H9 (cell line): Measurements from ENCODE around the gene GRIK4. TPM values are rescaled to one million over a fixed set of nuclear protein-coding genes. Genes with fewer than 3 reads are reported as not detected.

ENCODE experiments used
- DNase-seq: peaks from one replicate; pipeline ENCODE4 v3.0.0-alpha.2; 2017
- H2AFZ ChIP-seq: one replicate; pipeline ENCODE4 v1.6.1; 2013; ENCODE audit warnings: mild to moderate bottlenecking, low read length, control low read depth, moderate library complexity
- H2AK5ac ChIP-seq: 2 replicates; pipeline ENCODE4 v1.6.1; 2013; ENCODE audit warnings: low read length, control low read depth, mixed read lengths; ENCODE audit not compliant: insufficient read length
- H2BK120ac ChIP-seq: one replicate; pipeline ENCODE4 v1.6.1; 2013; ENCODE audit warnings: low read depth, mild to moderate bottlenecking, low read length, control low read depth, inconsistent platforms; ENCODE audit not compliant: poor library complexity, severe bottlenecking
- H2BK12ac ChIP-seq: 2 replicates; pipeline ENCODE4 v1.6.1; 2013; ENCODE audit warnings: low read length, control low read depth, mixed read lengths, low read depth; ENCODE audit not compliant: insufficient read length
- H2BK15ac ChIP-seq: 2 replicates; pipeline ENCODE4 v1.6.1; 2013; ENCODE audit warnings: low read depth, low read length, control low read depth
- H2BK20ac ChIP-seq: one replicate; pipeline ENCODE4 v1.6.1; 2013; ENCODE audit warnings: low read depth, mild to moderate bottlenecking, low read length, control low read depth, inconsistent platforms; ENCODE audit not compliant: poor library complexity, severe bottlenecking
- H2BK5ac ChIP-seq: 2 replicates; pipeline ENCODE4 v1.6.1; 2013; ENCODE audit warnings: low read length, control low read depth, mixed read lengths; ENCODE audit not compliant: insufficient read length
- H3K14ac ChIP-seq: 2 replicates; pipeline ENCODE4 v1.6.1; 2013; ENCODE audit warnings: low read length, control low read depth; ENCODE audit not compliant: insufficient read depth
- H3K18ac ChIP-seq: 2 replicates; pipeline ENCODE4 v1.6.1; 2013; ENCODE audit warnings: low read depth, mild to moderate bottlenecking, mixed read lengths, low read length, control low read depth; ENCODE audit not compliant: insufficient read length
- H3K23ac ChIP-seq: 2 replicates; pipeline ENCODE4 v1.6.1; 2013; ENCODE audit warnings: low read length, control low read depth, mixed read lengths, low read depth; ENCODE audit not compliant: insufficient read length
- H3K23me2 ChIP-seq: 2 replicates; pipeline ENCODE4 v1.6.1; 2013; ENCODE audit warnings: low read depth, mild to moderate bottlenecking, mixed read lengths, low read length, control low read depth; ENCODE audit not compliant: insufficient read length, poor library complexity, severe bottlenecking
- H3K27ac ChIP-seq: 2 replicates; pipeline ENCODE4 v1.5.1; 2013; ENCODE audit warnings: low read length, control low read depth, mixed read lengths, low read depth; ENCODE audit not compliant: insufficient read length
- H3K27me3 ChIP-seq: 2 replicates; pipeline ENCODE4 v1.6.1; 2013; ENCODE audit warnings: low read length, control low read depth, inconsistent platforms; ENCODE audit not compliant: insufficient read depth
- H3K4ac ChIP-seq: 2 replicates; pipeline ENCODE4 v1.6.1; 2013; ENCODE audit warnings: low read depth, mild to moderate bottlenecking, control low read depth, inconsistent platforms, low read length, moderate library complexity
- H3K4me1 ChIP-seq: 2 replicates; pipeline ENCODE4 v1.6.1; 2013; ENCODE audit warnings: low read length, control low read depth, inconsistent platforms; ENCODE audit not compliant: insufficient read depth
- H3K4me2 ChIP-seq: 2 replicates; pipeline ENCODE4 v1.6.1; 2013; ENCODE audit warnings: low read length, control low read depth, mixed read lengths; ENCODE audit not compliant: insufficient read length, insufficient read depth
- H3K56ac ChIP-seq: 2 replicates; pipeline ENCODE4 v1.6.1; 2013; ENCODE audit warnings: low read depth, mild to moderate bottlenecking, mixed read lengths, low read length, control low read depth; ENCODE audit not compliant: insufficient read length
- H3K79me1 ChIP-seq: 2 replicates; pipeline ENCODE4 v1.6.1; 2013; ENCODE audit warnings: low read depth, mild to moderate bottlenecking, moderate library complexity, low read length, control low read depth, inconsistent platforms; ENCODE audit not compliant: insufficient read depth, poor library complexity, severe bottlenecking
- H3K79me2 ChIP-seq: 2 replicates; pipeline ENCODE4 v1.6.1; 2013; ENCODE audit warnings: low read length, control low read depth, inconsistent platforms; ENCODE audit not compliant: insufficient read depth
- H3K9ac ChIP-seq: 2 replicates; pipeline ENCODE4 v1.6.1; 2013; ENCODE audit warnings: low read length, control low read depth, mixed read lengths; ENCODE audit not compliant: insufficient read length; ENCODE audit errors: extremely low read depth
- H3K9me3 ChIP-seq: one replicate; pipeline ENCODE4 v1.6.1; 2013; ENCODE audit warnings: low read depth, low read length, inconsistent platforms; ENCODE audit not compliant: control insufficient read depth
- H3T11ph ChIP-seq: one replicate; pipeline ENCODE4 v1.6.1; 2013; ENCODE audit warnings: mild to moderate bottlenecking, low read length, control low read depth, inconsistent platforms
- H4K20me1 ChIP-seq: one replicate; pipeline ENCODE4 v1.6.1; 2013; ENCODE audit not compliant: control insufficient read depth, insufficient read length, insufficient read depth
- H4K5ac ChIP-seq: 2 replicates; pipeline ENCODE4 v1.6.1; 2013; ENCODE audit warnings: low read depth, mild to moderate bottlenecking, mixed read lengths, low read length, control low read depth; ENCODE audit not compliant: insufficient read length
- H4K8ac ChIP-seq: replicated peaks from 2 replicates; pipeline ENCODE4 v1.6.1; 2013; ENCODE audit warnings: low read length, control low read depth, mixed read lengths, low read depth; ENCODE audit not compliant: insufficient read length
- H4K91ac ChIP-seq: 2 replicates; pipeline ENCODE4 v1.6.1; 2013; ENCODE audit warnings: low read depth, mild to moderate bottlenecking, moderate library complexity, mixed read lengths, low read length, control low read depth; ENCODE audit not compliant: insufficient read length
- H3K27ac Mint-ChIP-seq, 3 experiments: 2 replicates in 2 of 3; 3 replicates in 1 of 3; pipeline ENCODE4 v1.8.0; 2020 to 2021; ENCODE audit warnings: mixed read lengths in 3 of 3, mild to moderate bottlenecking in 1 of 3, moderate library complexity in 1 of 3
- H3K27me3 Mint-ChIP-seq: 2 replicates; pipeline ENCODE4 v1.8.0; 2021; ENCODE audit warnings: low read depth, mild to moderate bottlenecking, moderate library complexity, mixed read lengths
- H3K36me3 Mint-ChIP-seq, 3 experiments: 2 replicates in 2 of 3; 3 replicates in 1 of 3; pipeline ENCODE4 v1.8.0; 2020 to 2021; ENCODE audit warnings: low read depth in 3 of 3, mixed read lengths in 3 of 3; ENCODE audit not compliant: insufficient read depth in 1 of 3
- H3K4me1 Mint-ChIP-seq, 2 experiments: 2 replicates each; pipeline ENCODE4 v1.8.0; 2020; ENCODE audit warnings: mixed read lengths in 2 of 2
- H3K4me3 Mint-ChIP-seq, 2 experiments: 2 replicates in 1 of 2; 3 replicates in 1 of 2; pipeline ENCODE4 v1.8.0; 2020 to 2021; ENCODE audit warnings: mild to moderate bottlenecking in 2 of 2, mixed read lengths in 2 of 2, moderate library complexity in 1 of 2
- H3K9me3 Mint-ChIP-seq, 2 experiments: 2 replicates in 1 of 2; 3 replicates in 1 of 2; pipeline ENCODE4 v1.8.0; 2020; ENCODE audit warnings: mild to moderate bottlenecking in 2 of 2, mixed read lengths in 2 of 2, moderate library complexity in 1 of 2
- WGBS: extraction: QIAGEN DNeasy Blood & Tissue Kit; methylation state at CpG from one replicate; pipeline ENCODE4 v1.1.7; 2013; ENCODE audit warnings: missing lambda C conversion rate, low lambda C conversion rate, mixed read lengths; ENCODE audit not compliant: insufficient read length; ENCODE audit errors: extremely low coverage; 5-methylcytosine and 5-hydroxymethylcytosine counted together
- total RNA-seq: library from RNA; stranded (reverse); gene quantifications from 2 replicates; pipeline ENCODE4 v1.2.1, GENCODE V29; 2021
- TF ChIP-seq, protein P1 (sequence below): fragments of 200-600 bp; sonication (generic); conservative IDR thresholded peaks from 3 replicates; pipeline ENCODE4 v1.8.0; 2021; ENCODE audit warnings: antibody characterized with exemption, mild to moderate bottlenecking

GRIK4 gene
- total RNA-seq, 1 experiment from 2014 or later = 2.3 TPM

DNA sequence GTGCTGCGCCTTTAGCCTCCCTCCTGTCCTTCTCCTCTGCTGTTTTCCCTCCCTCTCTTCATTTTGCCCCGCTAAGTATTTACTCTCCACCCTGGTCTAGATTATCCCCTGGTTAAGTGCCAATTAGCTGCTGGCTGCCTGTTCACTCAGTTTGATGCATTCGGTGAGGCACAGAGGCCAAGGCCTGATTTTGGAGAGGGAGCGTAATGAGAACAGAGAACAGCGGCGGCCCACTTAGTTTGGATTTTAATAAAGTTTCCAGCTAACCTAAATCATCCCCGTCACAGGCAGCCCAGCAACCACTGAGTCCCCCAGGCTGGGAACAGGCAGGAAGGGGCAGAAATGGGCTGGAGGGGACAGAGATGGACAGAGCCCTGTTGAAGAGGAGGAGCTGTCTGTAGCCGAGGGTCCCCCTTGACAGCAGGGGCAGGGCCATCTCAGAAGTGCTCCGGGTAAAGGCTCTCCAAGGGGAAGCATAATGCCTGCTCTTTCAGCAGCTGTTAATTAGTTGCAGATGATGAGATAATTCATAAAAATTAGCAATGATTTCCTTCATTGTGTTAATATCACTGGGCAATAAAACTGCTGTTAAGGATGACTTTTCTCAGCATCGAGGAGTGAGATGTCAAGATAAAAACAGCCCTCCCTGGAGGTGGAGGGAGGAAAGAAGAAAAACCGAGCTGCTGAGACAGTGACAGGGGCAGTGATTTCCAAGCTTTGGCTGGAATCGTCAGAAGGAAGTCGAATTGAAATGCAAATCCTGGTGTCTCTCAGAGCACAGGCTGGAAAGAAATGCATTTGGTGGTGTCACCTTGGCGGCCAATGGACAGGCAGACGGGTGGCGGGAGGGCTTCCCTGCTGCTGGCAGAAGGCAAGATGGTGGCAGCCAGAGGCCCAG lies 170.1 kb downstream of the GRIK4 start:
- Histone ChIP-seq H3K27me3 (no peaks in the 10 kb centered on the region), H4K91ac (no peak overlapping the region), H2BK5ac (no peak overlapping the region), H3K14ac (no peak overlapping the region), H4K5ac (no peak overlapping the region), H4K8ac (no peak overlapping the region), H3K56ac (no peak overlapping the region), H4K20me1 (no peaks in the 10 kb centered on the region), H3K27ac (no peak overlapping the region), H3K23me2 (no peaks in the 10 kb centered on the region), H3K4me1 (peaks cover 4% of the 10 kb centered on the region), H2BK20ac (no peak overlapping the region), H3K9ac (no peak overlapping the region), H2BK120ac (no peak overlapping the region), H2BK15ac (no peak overlapping the region), H3K9me3 (no peaks in the 10 kb centered on the region), H3K4me2 (no peak overlapping the region), H3T11ph (no peak overlapping the region), H3K23ac (no peak overlapping the region), H2BK12ac (no peak overlapping the region), H2AK5ac (no peak overlapping the region), H3K79me1 (no peaks in the 10 kb centered on the region), H3K18ac (no peak overlapping the region), H3K4ac (no peak overlapping the region), H3K79me2 (no peaks in the 10 kb centered on the region), H2AFZ (no peak overlapping the region)
- WGBS = no CpG with 5 or more reads among the region's 16 CpGs
- Mint-ChIP-seq H3K36me3 (no peaks in the 10 kb centered on the region), H3K9me3 (no peaks in the 10 kb centered on the region), H3K4me3 (0 out of 5 replicates have a peak overlapping the region, but pooled peaks of 1 of the 2 experiments have one; percentile 7), H3K27ac (peak overlapping the region in 1 of 3 experiments; percentile 50; a peak in 2 of 7 replicates), H3K4me1 (peaks cover 20 to 21% of the 10 kb centered on the region in 2 experiments), H3K27me3 (peaks cover 7% of the 10 kb centered on the region)
- TF ChIP-seq, protein P1, sequence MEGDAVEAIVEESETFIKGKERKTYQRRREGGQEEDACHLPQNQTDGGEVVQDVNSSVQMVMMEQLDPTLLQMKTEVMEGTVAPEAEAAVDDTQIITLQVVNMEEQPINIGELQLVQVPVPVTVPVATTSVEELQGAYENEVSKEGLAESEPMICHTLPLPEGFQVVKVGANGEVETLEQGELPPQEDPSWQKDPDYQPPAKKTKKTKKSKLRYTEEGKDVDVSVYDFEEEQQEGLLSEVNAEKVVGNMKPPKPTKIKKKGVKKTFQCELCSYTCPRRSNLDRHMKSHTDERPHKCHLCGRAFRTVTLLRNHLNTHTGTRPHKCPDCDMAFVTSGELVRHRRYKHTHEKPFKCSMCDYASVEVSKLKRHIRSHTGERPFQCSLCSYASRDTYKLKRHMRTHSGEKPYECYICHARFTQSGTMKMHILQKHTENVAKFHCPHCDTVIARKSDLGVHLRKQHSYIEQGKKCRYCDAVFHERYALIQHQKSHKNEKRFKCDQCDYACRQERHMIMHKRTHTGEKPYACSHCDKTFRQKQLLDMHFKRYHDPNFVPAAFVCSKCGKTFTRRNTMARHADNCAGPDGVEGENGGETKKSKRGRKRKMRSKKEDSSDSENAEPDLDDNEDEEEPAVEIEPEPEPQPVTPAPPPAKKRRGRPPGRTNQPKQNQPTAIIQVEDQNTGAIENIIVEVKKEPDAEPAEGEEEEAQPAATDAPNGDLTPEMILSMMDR = no peak; the same call in 2 of the 3 replicates
- peak; percentile 83 for DNase-seq
